WTC11 (cell line): Measurements from ENCODE around the gene PTN. TPM values are rescaled to one million over a fixed set of nuclear protein-coding genes. Genes with fewer than 3 reads are reported as not detected.
"Not testable (repeated sequence)": the region's sequence is repeated elsewhere in the genome, so short reads cannot be mapped to it uniquely, and the experiment has no call there.

Experiments
- ATAC-seq: fragments of 200-7000 bp; cut with Tn5 transposase; 2 replicates; pipeline ENCODE4 v1.10.0; 2021; ENCODE audit warnings: mild to moderate bottlenecking, moderate library complexity
- CTCF ChIA-PET: fragments of 300-600 bp; sonication (Branson Sonifier 250); formaldehyde crosslinking; loops from one replicate; lab custom pipeline; 2021; ENCODE audit warnings: antibody characterized with exemption; lab: Charles Lee
- POLR2A ChIA-PET: fragments of 350-600 bp; sonication (Branson Sonifier 250); formaldehyde crosslinking; loops from one replicate; lab custom pipeline; 2021; ENCODE audit warnings: antibody characterized with exemption; lab: Charles Lee
- DNase-seq: peaks from one replicate; pipeline ENCODE4 v3.0.0; 2021; ENCODE audit warnings: low spot score
- H3K27ac Mint-ChIP-seq: 2 replicates; pipeline ENCODE4 v1.8.0; 2021; ENCODE audit warnings: mixed read lengths
- H3K27me3 Mint-ChIP-seq: 2 replicates; pipeline ENCODE4 v1.8.0; 2021; ENCODE audit warnings: low read depth, mild to moderate bottlenecking, moderate library complexity, mixed read lengths
- H3K36me3 Mint-ChIP-seq: 2 replicates; pipeline ENCODE4 v1.8.0; 2021; ENCODE audit warnings: mixed read lengths
- H3K4me1 Mint-ChIP-seq: 2 replicates; pipeline ENCODE4 v1.8.0; 2022; ENCODE audit warnings: mixed read lengths
- H3K4me3 Mint-ChIP-seq: 2 replicates; pipeline ENCODE4 v1.8.0; 2021; ENCODE audit warnings: mild to moderate bottlenecking, moderate library complexity, mixed read lengths
- H3K9me3 Mint-ChIP-seq: 2 replicates; pipeline ENCODE4 v1.8.0; 2021; ENCODE audit warnings: mixed read lengths
- CREB1 ChIP-seq: sonication (generic); formaldehyde crosslinking; IDR thresholded peaks from 2 replicates; pipeline ENCODE4 v1.8.0; 2023; ENCODE audit warnings: mild to moderate bottlenecking, missing genetic modification reagents
- CREM ChIP-seq: sonication (generic); formaldehyde crosslinking; IDR thresholded peaks from 2 replicates; pipeline ENCODE4 v1.8.1; 2022; ENCODE audit warnings: mild to moderate bottlenecking, missing genetic modification reagents, moderate library complexity
- FOXP1 ChIP-seq: sonication (generic); formaldehyde crosslinking; IDR thresholded peaks from 2 replicates; pipeline ENCODE4 v1.8.0; 2022; ENCODE audit warnings: missing genetic modification reagents, mild to moderate bottlenecking, moderate library complexity, borderline replicate concordance
- GRHL2 ChIP-seq: fragments of 250-450 bp; sonication (Bioruptor Pico); IDR thresholded peaks from 2 replicates; pipeline ENCODE4 v1.8.0; 2022; ENCODE audit warnings: mild to moderate bottlenecking, moderate library complexity; ENCODE audit not compliant: insufficient replicate concordance, severe bottlenecking
- KAT7 ChIP-seq: sonication (generic); formaldehyde crosslinking; IDR thresholded peaks from 2 replicates; pipeline ENCODE4 v1.8.1; 2023; ENCODE audit warnings: missing genetic modification reagents, mild to moderate bottlenecking, borderline replicate concordance
- MXD4 ChIP-seq: fragments of 250-450 bp; sonication (Bioruptor Pico); IDR thresholded peaks from 2 replicates; pipeline ENCODE4 v1.8.0; 2021; ENCODE audit warnings: mild to moderate bottlenecking, moderate library complexity, borderline replicate concordance
- RORB ChIP-seq: fragments of 250-450 bp; sonication (Bioruptor Pico); IDR thresholded peaks from 2 replicates; pipeline ENCODE4 v1.9.0; 2021; ENCODE audit warnings: mild to moderate bottlenecking
- SMAD3 ChIP-seq: sonication (generic); formaldehyde crosslinking; IDR thresholded peaks from 2 replicates; pipeline ENCODE4 v1.8.0; 2022; ENCODE audit warnings: missing genetic modification reagents, mild to moderate bottlenecking, borderline replicate concordance
- ZNF121 ChIP-seq: sonication (generic); formaldehyde crosslinking; IDR thresholded peaks from 2 replicates; pipeline ENCODE4 v1.8.0; 2023; ENCODE audit warnings: missing genetic modification reagents
- ZNF232 ChIP-seq: sonication (generic); formaldehyde crosslinking; IDR thresholded peaks from 2 replicates; pipeline ENCODE4 v1.8.0; 2022; ENCODE audit warnings: mild to moderate bottlenecking, missing genetic modification reagents
- ZNF396 ChIP-seq: fragments of 250-450 bp; sonication (Bioruptor Pico); IDR thresholded peaks from 2 replicates; pipeline ENCODE4 v1.8.0; 2021; ENCODE audit warnings: mild to moderate bottlenecking, moderate library complexity, borderline replicate concordance
- ZNF416 ChIP-seq: fragments of 250-450 bp; sonication (Bioruptor Pico); IDR thresholded peaks from 2 replicates; pipeline ENCODE4 v1.9.0; 2021; ENCODE audit warnings: mild to moderate bottlenecking, inconsistent platforms
- ZNF423 ChIP-seq: fragments of 250-450 bp; sonication (Bioruptor Pico); IDR thresholded peaks from 2 replicates; pipeline ENCODE4 v2.1.2; 2022; ENCODE audit warnings: mild to moderate bottlenecking, moderate library complexity
- total RNA-seq: library from RNA; stranded (reverse); gene quantifications from 3 replicates; pipeline ENCODE4 v1.2.3, GENCODE V29; 2021
- TF ChIP-seq, protein P1 (sequence below): fragments of 250-450 bp; sonication (Bioruptor Pico); conservative IDR thresholded peaks from 2 replicates; pipeline ENCODE4 v1.9.0; 2021; ENCODE audit warnings: mild to moderate bottlenecking
- TF ChIP-seq, protein P2 (sequence below): sonication (generic); formaldehyde crosslinking; IDR thresholded peaks from 2 replicates; pipeline ENCODE4 v1.8.1; 2023; ENCODE audit warnings: mild to moderate bottlenecking, moderate library complexity, missing genetic modification reagents
- TF ChIP-seq, protein P3 (sequence below): sonication (generic); formaldehyde crosslinking; IDR thresholded peaks from 2 replicates; pipeline ENCODE4 v1.8.1; 2023; ENCODE audit warnings: mild to moderate bottlenecking, missing genetic modification reagents, moderate library complexity
- TF ChIP-seq, protein P4 (sequence below): sonication (generic); formaldehyde crosslinking; IDR thresholded peaks from 2 replicates; pipeline ENCODE4 v1.8.1; 2023; ENCODE audit warnings: mild to moderate bottlenecking, missing genetic modification reagents
- TF ChIP-seq, protein P5 (sequence below): sonication (generic); formaldehyde crosslinking; IDR thresholded peaks from 2 replicates; pipeline ENCODE4 v1.8.1; 2022; ENCODE audit warnings: low read depth, missing genetic modification reagents, borderline replicate concordance

Gene PTN
- total RNA-seq, 1 experiment from 2014 or later, result 18.9 TPM

DNA sequence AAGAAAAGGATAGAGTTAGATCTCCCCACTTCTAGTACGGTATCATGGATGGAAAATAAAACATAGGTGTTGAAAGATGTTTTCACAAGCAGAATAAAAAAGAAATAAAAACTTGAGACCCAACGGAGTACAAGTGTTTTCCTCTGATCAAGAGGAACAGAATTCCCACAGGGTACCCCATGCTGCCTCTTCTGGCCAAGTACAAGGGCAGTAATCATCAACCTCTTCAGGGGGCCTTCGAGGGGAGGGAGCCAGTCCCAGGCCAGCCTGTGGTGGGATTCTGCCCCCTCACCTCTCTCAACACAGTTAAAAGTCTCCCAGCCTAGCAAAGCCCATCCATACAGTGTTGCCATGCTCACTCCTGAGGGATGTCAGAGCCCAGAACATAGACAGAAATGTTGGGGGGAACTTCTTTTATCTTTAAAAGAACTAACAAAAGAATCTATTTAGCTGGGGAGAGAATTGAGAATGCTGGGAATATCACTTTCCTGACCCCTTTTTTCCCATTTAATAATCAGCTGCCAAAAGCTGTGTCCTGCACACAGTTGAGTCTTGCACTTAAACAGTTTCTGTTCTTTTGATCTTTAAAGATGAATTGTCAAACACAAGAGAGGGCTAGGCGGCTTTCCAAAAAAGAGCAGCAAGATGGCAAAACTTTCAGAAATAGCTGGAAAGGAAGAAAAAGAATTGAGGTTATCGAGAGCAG is 101.7 kb downstream of the PTN start:
- no peaks in the 10 kb centered on the region for H3K9me3 Mint-ChIP-seq
- no peak for TF ChIP-seq ZNF121
- no peak for TF ChIP-seq RORB (CRISPR knock-in tag)
- TF ChIP-seq ZNF423, result peak; percentile 67
- H3K4me3 Mint-ChIP-seq, result no peak overlapping the region
- H3K4me1 Mint-ChIP-seq, result peaks cover 19% of the 10 kb centered on the region
- peak; percentile 9 for DNase-seq
- no peaks in the 10 kb centered on the region for H3K27me3 Mint-ChIP-seq
- peak; percentile 70 for ATAC-seq
- ChIA-PET CTCF (no interaction called here), POLR2A (no interaction called here)
- no peak overlapping the region for H3K27ac Mint-ChIP-seq
- H3K36me3 Mint-ChIP-seq, result no peaks in the 10 kb centered on the region

DNA sequence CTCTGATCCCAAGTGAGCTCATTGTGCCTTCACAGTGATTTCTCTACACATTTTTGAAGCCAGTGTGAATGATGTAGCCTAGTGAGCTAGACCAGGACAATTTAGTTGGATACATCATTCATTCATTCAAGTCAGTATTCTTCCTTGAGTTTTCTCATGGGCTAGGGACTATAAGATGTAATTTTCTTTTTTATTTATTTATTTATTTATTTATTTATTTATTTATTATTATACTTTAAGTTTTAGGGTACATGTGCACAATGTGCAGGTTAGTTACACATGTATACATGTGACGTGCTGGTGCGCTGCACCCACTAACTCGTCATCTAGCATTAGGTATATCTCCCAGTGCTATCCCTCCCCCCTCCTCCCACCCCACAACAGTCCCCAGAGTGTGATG is 104.3 kb downstream of the PTN start:
- H3K36me3 Mint-ChIP-seq, H3K9me3 Mint-ChIP-seq, H3K27me3 Mint-ChIP-seq, H3K27ac Mint-ChIP-seq, H3K4me3 Mint-ChIP-seq, DNase-seq, POLR2A ChIA-PET, ATAC-seq: not testable (repeated sequence)
- peaks cover 12% of the 10 kb centered on the region for H3K4me1 Mint-ChIP-seq
- CTCF ChIA-PET, result interaction anchor here (1.7 kb wide), 1 partner anchor 99 kb away, joined by 5 read pairs; no protein-coding TSS in a partner anchor

DNA sequence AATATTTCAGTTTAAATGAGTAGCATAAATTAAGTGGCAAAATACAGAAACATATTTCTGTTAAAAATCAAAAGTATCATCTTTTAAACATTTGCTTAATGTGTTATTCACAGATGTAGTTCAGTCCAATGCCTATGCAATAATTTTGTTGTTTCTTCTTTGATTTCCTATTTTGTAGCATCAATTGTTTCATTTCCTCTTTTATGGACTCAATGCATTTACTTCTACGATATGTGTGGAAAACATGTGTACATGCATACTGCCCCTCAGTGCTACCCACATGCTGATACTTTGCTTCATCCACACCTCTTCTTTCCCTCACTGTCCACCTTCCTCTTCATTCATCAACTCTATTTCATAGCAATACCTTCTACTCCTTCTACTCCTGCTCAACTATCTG is 108.1 kb downstream of the PTN start:
- no peaks in the 10 kb centered on the region for H3K4me1 Mint-ChIP-seq
- no peaks in the 10 kb centered on the region for H3K27me3 Mint-ChIP-seq
- no peak for DNase-seq
- ATAC-seq, result no peak
- CTCF ChIA-PET, result no interaction called here
- no peak for TF ChIP-seq MXD4 (CRISPR knock-in tag)
- TF ChIP-seq, protein P1, sequence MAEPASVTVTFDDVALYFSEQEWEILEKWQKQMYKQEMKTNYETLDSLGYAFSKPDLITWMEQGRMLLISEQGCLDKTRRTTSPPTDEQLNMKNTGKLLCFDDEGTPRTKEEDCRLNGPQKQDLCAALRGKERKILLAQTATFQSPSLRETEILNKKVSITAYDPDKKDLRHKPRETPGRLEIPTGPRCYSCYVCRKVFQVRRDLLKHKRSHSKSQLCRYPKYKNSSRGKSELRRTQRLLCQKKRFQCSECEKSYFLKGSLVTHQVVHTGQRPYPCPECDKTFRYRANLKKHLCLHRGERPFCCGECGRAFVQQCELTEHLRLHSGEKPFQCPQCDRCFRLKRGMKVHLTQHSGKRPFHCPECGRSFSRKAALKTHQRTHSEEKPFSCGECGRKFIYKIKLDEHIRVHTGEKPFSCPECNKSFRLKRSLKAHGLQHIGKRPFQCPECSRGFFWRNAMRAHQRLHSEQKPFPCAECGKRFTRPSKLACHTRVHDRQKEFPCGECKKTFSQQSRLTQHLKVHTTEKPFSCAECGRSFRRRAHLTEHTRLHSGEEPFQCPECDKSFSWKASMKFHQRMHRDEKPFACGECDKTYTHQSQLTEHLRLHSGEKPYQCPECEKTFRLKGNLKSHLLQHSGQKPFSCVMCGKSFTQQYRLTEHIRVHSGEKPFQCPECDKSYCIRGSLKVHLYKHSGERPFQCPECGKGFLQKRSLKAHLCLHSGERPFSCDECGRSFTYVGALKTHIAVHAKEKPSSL (CRISPR knock-in tag), result no peak
- TF ChIP-seq, protein P2, sequence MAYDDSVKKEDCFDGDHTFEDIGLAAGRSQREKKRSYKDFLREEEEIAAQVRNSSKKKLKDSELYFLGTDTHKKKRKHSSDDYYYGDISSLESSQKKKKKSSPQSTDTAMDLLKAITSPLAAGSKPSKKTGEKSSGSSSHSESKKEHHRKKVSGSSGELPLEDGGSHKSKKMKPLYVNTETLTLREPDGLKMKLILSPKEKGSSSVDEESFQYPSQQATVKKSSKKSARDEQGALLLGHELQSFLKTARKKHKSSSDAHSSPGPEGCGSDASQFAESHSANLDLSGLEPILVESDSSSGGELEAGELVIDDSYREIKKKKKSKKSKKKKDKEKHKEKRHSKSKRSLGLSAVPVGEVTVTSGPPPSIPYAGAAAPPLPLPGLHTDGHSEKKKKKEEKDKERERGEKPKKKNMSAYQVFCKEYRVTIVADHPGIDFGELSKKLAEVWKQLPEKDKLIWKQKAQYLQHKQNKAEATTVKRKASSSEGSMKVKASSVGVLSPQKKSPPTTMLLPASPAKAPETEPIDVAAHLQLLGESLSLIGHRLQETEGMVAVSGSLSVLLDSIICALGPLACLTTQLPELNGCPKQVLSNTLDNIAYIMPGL (CRISPR knock-in tag), result no peak
- TF ChIP-seq, protein P3, sequence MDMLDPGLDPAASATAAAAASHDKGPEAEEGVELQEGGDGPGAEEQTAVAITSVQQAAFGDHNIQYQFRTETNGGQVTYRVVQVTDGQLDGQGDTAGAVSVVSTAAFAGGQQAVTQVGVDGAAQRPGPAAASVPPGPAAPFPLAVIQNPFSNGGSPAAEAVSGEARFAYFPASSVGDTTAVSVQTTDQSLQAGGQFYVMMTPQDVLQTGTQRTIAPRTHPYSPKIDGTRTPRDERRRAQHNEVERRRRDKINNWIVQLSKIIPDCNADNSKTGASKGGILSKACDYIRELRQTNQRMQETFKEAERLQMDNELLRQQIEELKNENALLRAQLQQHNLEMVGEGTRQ (CRISPR knock-in tag), result no peak
- TF ChIP-seq ZNF416 (CRISPR knock-in tag), result no peak
- no peak for TF ChIP-seq CREM (CRISPR knock-in tag)
- no peak for TF ChIP-seq GRHL2 (CRISPR knock-in tag)
- TF ChIP-seq KAT7, result no peak
- TF ChIP-seq, protein P4, sequence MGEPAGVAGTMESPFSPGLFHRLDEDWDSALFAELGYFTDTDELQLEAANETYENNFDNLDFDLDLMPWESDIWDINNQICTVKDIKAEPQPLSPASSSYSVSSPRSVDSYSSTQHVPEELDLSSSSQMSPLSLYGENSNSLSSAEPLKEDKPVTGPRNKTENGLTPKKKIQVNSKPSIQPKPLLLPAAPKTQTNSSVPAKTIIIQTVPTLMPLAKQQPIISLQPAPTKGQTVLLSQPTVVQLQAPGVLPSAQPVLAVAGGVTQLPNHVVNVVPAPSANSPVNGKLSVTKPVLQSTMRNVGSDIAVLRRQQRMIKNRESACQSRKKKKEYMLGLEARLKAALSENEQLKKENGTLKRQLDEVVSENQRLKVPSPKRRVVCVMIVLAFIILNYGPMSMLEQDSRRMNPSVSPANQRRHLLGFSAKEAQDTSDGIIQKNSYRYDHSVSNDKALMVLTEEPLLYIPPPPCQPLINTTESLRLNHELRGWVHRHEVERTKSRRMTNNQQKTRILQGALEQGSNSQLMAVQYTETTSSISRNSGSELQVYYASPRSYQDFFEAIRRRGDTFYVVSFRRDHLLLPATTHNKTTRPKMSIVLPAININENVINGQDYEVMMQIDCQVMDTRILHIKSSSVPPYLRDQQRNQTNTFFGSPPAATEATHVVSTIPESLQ, result no peak
- TF ChIP-seq, protein P5, sequence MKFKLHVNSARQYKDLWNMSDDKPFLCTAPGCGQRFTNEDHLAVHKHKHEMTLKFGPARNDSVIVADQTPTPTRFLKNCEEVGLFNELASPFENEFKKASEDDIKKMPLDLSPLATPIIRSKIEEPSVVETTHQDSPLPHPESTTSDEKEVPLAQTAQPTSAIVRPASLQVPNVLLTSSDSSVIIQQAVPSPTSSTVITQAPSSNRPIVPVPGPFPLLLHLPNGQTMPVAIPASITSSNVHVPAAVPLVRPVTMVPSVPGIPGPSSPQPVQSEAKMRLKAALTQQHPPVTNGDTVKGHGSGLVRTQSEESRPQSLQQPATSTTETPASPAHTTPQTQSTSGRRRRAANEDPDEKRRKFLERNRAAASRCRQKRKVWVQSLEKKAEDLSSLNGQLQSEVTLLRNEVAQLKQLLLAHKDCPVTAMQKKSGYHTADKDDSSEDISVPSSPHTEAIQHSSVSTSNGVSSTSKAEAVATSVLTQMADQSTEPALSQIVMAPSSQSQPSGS (CRISPR knock-in tag), result no peak
- no peak for TF ChIP-seq FOXP1 (CRISPR knock-in tag)
- TF ChIP-seq ZNF396, result no peak
- TF ChIP-seq CREB1, result no peak
- TF ChIP-seq SMAD3 (CRISPR knock-in tag), result no peak
- TF ChIP-seq ZNF232 (CRISPR knock-in tag), result no peak
- H3K36me3 Mint-ChIP-seq, result no peaks in the 10 kb centered on the region
- no peak overlapping the region for H3K4me3 Mint-ChIP-seq
- POLR2A ChIA-PET, result no interaction called here
- H3K9me3 Mint-ChIP-seq, result no peaks in the 10 kb centered on the region
- no peak overlapping the region for H3K27ac Mint-ChIP-seq
